Measurements from ENCODE around the gene H2BK1. TPM values are rescaled to one million over a fixed set of nuclear protein-coding genes. Genes with fewer than 3 reads are reported as not detected.
A peak's percentile ranks its signal among the peaks of the same experiment; 100 is the strongest.

H2BK1 gene
- total RNA-seq, 1 donor from 2014 or later = not detected

- H3K27me3 ChIP-seq (ENCODE audit: control insufficient read depth in 3 of 3, insufficient read depth in 3 of 3, low read length in 3 of 3) = peaks cover 0 to 2% (median under 1%) of the 10 kb centered on the region in 3 donors
- H3K9me3 ChIP-seq (ENCODE audit: control insufficient read depth in 3 of 3, low read length in 3 of 3) = no peaks in the 10 kb centered on the region
- peak overlapping the region; percentile 84 to 97 (median 85) for H3K9ac ChIP-seq (ENCODE audit: low read depth in 1 of 3, low read length in 3 of 3)
- no peaks in the 10 kb centered on the region for H3K36me3 ChIP-seq (ENCODE audit: control insufficient read depth in 3 of 3, insufficient read depth in 3 of 3, low read length in 3 of 3)
- peak overlapping the region; percentile 78 to 85 (median 84) for H3K4me3 ChIP-seq (ENCODE audit: low read length in 3 of 3)
- H3K27ac ChIP-seq (ENCODE audit: low read depth, low read length) = peak overlapping the region; percentile 97
- peaks cover 48 to 58% (median 53%) of the 10 kb centered on the region in 3 donors for H3K4me1 ChIP-seq (ENCODE audit: control insufficient read depth in 3 of 3, insufficient read depth in 3 of 3, low read length in 3 of 3)
Measured at GRCh38 chr7:151251328-151251688, 41.0 kb upstream of the H2BK1 start.

GRCh38 chr7:151250181-151251132 lies 40.2 kb upstream of the H2BK1 start:
- H3K9me3 ChIP-seq (ENCODE audit: control insufficient read depth in 3 of 3, low read length in 3 of 3) = no peaks in the 10 kb centered on the region
- H3K27ac ChIP-seq (ENCODE audit: low read depth, low read length) = peak overlapping the region; percentile 97
- H3K4me1 ChIP-seq (ENCODE audit: control insufficient read depth in 3 of 3, insufficient read depth in 3 of 3, low read length in 3 of 3) = peaks cover 56 to 66% (median 61%) of the 10 kb centered on the region in 3 donors
- H3K27me3 ChIP-seq (ENCODE audit: control insufficient read depth in 3 of 3, insufficient read depth in 3 of 3, low read length in 3 of 3) = peaks cover 0 to 4% (median 0%) of the 10 kb centered on the region in 3 donors
- peak overlapping the region; percentile 85 to 97 (median 85) for H3K9ac ChIP-seq (ENCODE audit: low read depth in 1 of 3, low read length in 3 of 3)
- H3K36me3 ChIP-seq (ENCODE audit: control insufficient read depth in 3 of 3, insufficient read depth in 3 of 3, low read length in 3 of 3) = no peaks in the 10 kb centered on the region
- peak overlapping the region; percentile 78 to 85 (median 84) for H3K4me3 ChIP-seq (ENCODE audit: low read length in 3 of 3)

- Histone ChIP-seq H3K4me3 (ENCODE audit: low read length in 3 of 3) (peak overlapping the region; percentile 74 to 85 (median 84)), H3K9me3 (ENCODE audit: control insufficient read depth in 3 of 3, low read length in 3 of 3) (no peaks in the 10 kb centered on the region), H3K9ac (ENCODE audit: low read depth in 1 of 3, low read length in 3 of 3) (peak overlapping the region; percentile 80 to 97 (median 85)), H3K36me3 (ENCODE audit: control insufficient read depth in 3 of 3, insufficient read depth in 3 of 3, low read length in 3 of 3) (no peaks in the 10 kb centered on the region), H3K27ac (ENCODE audit: low read depth, low read length) (peak overlapping the region; percentile 97), H3K27me3 (ENCODE audit: control insufficient read depth in 3 of 3, insufficient read depth in 3 of 3, low read length in 3 of 3) (peaks cover 0 to 7% (median 0%) of the 10 kb centered on the region in 3 donors), H3K4me1 (ENCODE audit: control insufficient read depth in 3 of 3, insufficient read depth in 3 of 3, low read length in 3 of 3) (peaks cover 62 to 72% (median 67%) of the 10 kb centered on the region in 3 donors)
Measured at GRCh38 chr7:151249732-151250072, 39.4 kb upstream of the H2BK1 start.

GRCh38 chr7:151249034-151249731 lies 38.9 kb upstream of the H2BK1 start:
- Histone ChIP-seq H3K9ac (ENCODE audit: low read depth in 1 of 3, low read length in 3 of 3) (peak overlapping the region; percentile 80 to 97 (median 85)), H3K36me3 (ENCODE audit: control insufficient read depth in 3 of 3, insufficient read depth in 3 of 3, low read length in 3 of 3) (no peaks in the 10 kb centered on the region), H3K27me3 (ENCODE audit: control insufficient read depth in 3 of 3, insufficient read depth in 3 of 3, low read length in 3 of 3) (peaks cover 0 to 7% (median 0%) of the 10 kb centered on the region in 3 donors), H3K27ac (ENCODE audit: low read depth, low read length) (peak overlapping the region; percentile 97), H3K4me1 (ENCODE audit: control insufficient read depth in 3 of 3, insufficient read depth in 3 of 3, low read length in 3 of 3) (peaks cover 68 to 71% (median 68%) of the 10 kb centered on the region in 3 donors), H3K9me3 (ENCODE audit: control insufficient read depth in 3 of 3, low read length in 3 of 3) (no peaks in the 10 kb centered on the region), H3K4me3 (ENCODE audit: low read length in 3 of 3) (peak overlapping the region; percentile 74 to 85 (median 84))

- H3K9me3 ChIP-seq (ENCODE audit: control insufficient read depth in 3 of 3, low read length in 3 of 3) = no peaks in the 10 kb centered on the region
- no peaks in the 10 kb centered on the region for H3K36me3 ChIP-seq (ENCODE audit: control insufficient read depth in 3 of 3, insufficient read depth in 3 of 3, low read length in 3 of 3)
- peaks cover 74 to 76% (median 75%) of the 10 kb centered on the region in 3 donors for H3K4me1 ChIP-seq (ENCODE audit: control insufficient read depth in 3 of 3, insufficient read depth in 3 of 3, low read length in 3 of 3)
- peak within 1 kb of the TSS; percentile 97 for H3K27ac ChIP-seq (ENCODE audit: low read depth, low read length)
- peak within 1 kb of the TSS; percentile 88 to 97 (median 95) for H3K9ac ChIP-seq (ENCODE audit: low read depth in 1 of 3, low read length in 3 of 3)
- peak within 1 kb of the TSS; percentile 85 to 91 (median 85) for H3K4me3 ChIP-seq (ENCODE audit: low read length in 3 of 3)
- peaks cover 0 to 7% (median 0%) of the 10 kb centered on the region in 3 donors for H3K27me3 ChIP-seq (ENCODE audit: control insufficient read depth in 3 of 3, insufficient read depth in 3 of 3, low read length in 3 of 3)
Measured at GRCh38 chr7:151248346-151249033, 38.2 kb upstream of the H2BK1 start, which contains the start of gene SMARCD3. SMARCD3 (minus strand) TSS chr7:151248694; CDS start chr7:151248562, 132 bp downstream.

- Histone ChIP-seq H3K27ac (ENCODE audit: low read depth, low read length) (peak overlapping the region; percentile 97), H3K27me3 (ENCODE audit: control insufficient read depth in 3 of 3, insufficient read depth in 3 of 3, low read length in 3 of 3) (peaks cover 0 to 7% (median 0%) of the 10 kb centered on the region in 3 donors), H3K9me3 (ENCODE audit: control insufficient read depth in 3 of 3, low read length in 3 of 3) (no peaks in the 10 kb centered on the region), H3K4me3 (ENCODE audit: low read length in 3 of 3) (peak overlapping the region; percentile 85 to 91 (median 85)), H3K36me3 (ENCODE audit: control insufficient read depth in 3 of 3, insufficient read depth in 3 of 3, low read length in 3 of 3) (peaks cover 0 to 2% (median 1%) of the 10 kb centered on the region in 3 donors), H3K4me1 (ENCODE audit: control insufficient read depth in 3 of 3, insufficient read depth in 3 of 3, low read length in 3 of 3) (peaks cover 69 to 73% (median 70%) of the 10 kb centered on the region in 3 donors), H3K9ac (ENCODE audit: low read depth in 1 of 3, low read length in 3 of 3) (peak overlapping the region; percentile 88 to 97 (median 95))
Measured at GRCh38 chr7:151247611-151248345, 37.5 kb upstream of the H2BK1 start.

- peaks cover 0 to 7% (median 0%) of the 10 kb centered on the region in 3 donors for H3K27me3 ChIP-seq (ENCODE audit: control insufficient read depth in 3 of 3, insufficient read depth in 3 of 3, low read length in 3 of 3)
- peaks cover 4 to 8% (median 5%) of the 10 kb centered on the region in 3 donors for H3K36me3 ChIP-seq (ENCODE audit: control insufficient read depth in 3 of 3, insufficient read depth in 3 of 3, low read length in 3 of 3)
- H3K9me3 ChIP-seq (ENCODE audit: control insufficient read depth in 3 of 3, low read length in 3 of 3) = no peaks in the 10 kb centered on the region
- peak overlapping the region; percentile 97 for H3K27ac ChIP-seq (ENCODE audit: low read depth, low read length)
- peak overlapping the region; percentile 88 to 97 (median 95) for H3K9ac ChIP-seq (ENCODE audit: low read depth in 1 of 3, low read length in 3 of 3)
- H3K4me3 ChIP-seq (ENCODE audit: low read length in 3 of 3) = peak overlapping the region; percentile 85 to 91 (median 85)
- peaks cover 63 to 67% (median 64%) of the 10 kb centered on the region in 3 donors for H3K4me1 ChIP-seq (ENCODE audit: control insufficient read depth in 3 of 3, insufficient read depth in 3 of 3, low read length in 3 of 3)
Measured at GRCh38 chr7:151246851-151247580, 36.7 kb upstream of the H2BK1 start.

GRCh38 chr7:151246102-151246850 lies 36.0 kb upstream of the H2BK1 start:
- peak overlapping the region; percentile 85 to 91 (median 85) for H3K4me3 ChIP-seq (ENCODE audit: low read length in 3 of 3)
- H3K9ac ChIP-seq (ENCODE audit: low read depth in 1 of 3, low read length in 3 of 3) = peak overlapping the region; percentile 65 to 97 (median 65)
- peak overlapping the region; percentile 97 for H3K27ac ChIP-seq (ENCODE audit: low read depth, low read length)
- H3K36me3 ChIP-seq (ENCODE audit: control insufficient read depth in 3 of 3, insufficient read depth in 3 of 3, low read length in 3 of 3) = peaks cover 11 to 15% (median 13%) of the 10 kb centered on the region in 3 donors
- no peaks in the 10 kb centered on the region for H3K9me3 ChIP-seq (ENCODE audit: control insufficient read depth in 3 of 3, low read length in 3 of 3)
- peaks cover 0 to 7% (median 0%) of the 10 kb centered on the region in 3 donors for H3K27me3 ChIP-seq (ENCODE audit: control insufficient read depth in 3 of 3, insufficient read depth in 3 of 3, low read length in 3 of 3)
- peaks cover 65 to 69% (median 65%) of the 10 kb centered on the region in 3 donors for H3K4me1 ChIP-seq (ENCODE audit: control insufficient read depth in 3 of 3, insufficient read depth in 3 of 3, low read length in 3 of 3)

Data from skeletal muscle tissue (tissue), 4 donors.